ENCODE measurements around the gene LIMD2. TPM values are rescaled to one million over a fixed set of nuclear protein-coding genes. Genes with fewer than 3 reads are reported as not detected.

LIMD2 gene
- total and polyA plus RNA-seq, 2 of the 8 experiments (the other 6 are each of a cell fraction or from before 2014, with no cell fraction given), result 72.0 to 77.2 TPM

GRCh38 chr17:63658366-63658765 lies 41.6 kb downstream of the LIMD2 start (continued):
- TF ChIP-seq EP300 (IDR thresholded peaks at IDR 0.05; ENCODE audit: borderline replicate concordance in 1 of 2, low read depth in 2 of 2, low read length in 2 of 2) (no peak), ASH2L (IDR thresholded peaks at IDR 0.05; ENCODE audit: low read length) (no peak)
